H1 (cell line): ENCODE results near the gene FBLN5.
"Not testable (repeated sequence)": the region's sequence is repeated elsewhere in the genome, so short reads cannot be mapped to it uniquely, and the experiment has no call there.

Experiments used
- RAD21 ChIP-seq, 2 experiments: IDR thresholded peaks in 1 of 2; conservative IDR thresholded peaks in 1 of 2; 2 replicates each; pipeline ENCODE4 v1.6.1; 2011; ENCODE audit warnings: low read depth in 2 of 2, low read length in 2 of 2, improper control_type of control experiment in 1 of 2, inconsistent platforms in 1 of 2, mild to moderate bottlenecking in 1 of 2, moderate library complexity in 1 of 2
- TF ChIP-seq, protein P1 (sequence below), 3 experiments: IDR thresholded peaks; 1 replicate in 2 of 3; 2 replicates in 1 of 3; pipeline versions ENCODE4 v1.5.1 to v1.6.1; 2011; ENCODE audit warnings: low read length in 3 of 3, mild to moderate bottlenecking in 3 of 3, inconsistent platforms in 2 of 3, low read depth in 1 of 3, moderate library complexity in 1 of 3; ENCODE audit not compliant: insufficient read depth in 1 of 3; ENCODE audit errors: control extremely low read depth in 1 of 3

DNA sequence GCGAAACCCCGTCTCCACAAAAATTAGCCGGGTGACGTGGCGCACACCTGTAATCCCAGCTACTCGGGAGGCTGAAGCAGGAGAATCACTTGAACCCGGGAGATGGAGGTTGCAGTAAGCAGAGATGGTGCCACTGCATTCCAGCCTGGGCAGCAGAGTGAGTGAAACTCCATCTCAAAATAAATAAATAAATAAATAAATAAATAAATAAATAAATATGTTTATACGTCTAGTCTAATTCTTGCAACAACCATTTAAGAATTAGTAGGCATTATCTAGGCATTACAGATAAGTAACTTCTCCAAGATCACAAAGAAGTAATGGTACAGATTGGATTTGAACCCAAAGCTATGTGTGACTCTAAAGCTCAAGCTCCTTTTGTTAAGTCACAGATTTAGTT is 102.4 kb downstream of the FBLN5 start:
- TF ChIP-seq RAD21 (IDR thresholded peaks at IDR 0.05 in 1 of 2, conservative IDR thresholded peaks at IDR 0.05 in 1 of 2; ENCODE audit: low read depth in 2 of 2, low read length in 2 of 2) = not testable (repeated sequence)
- TF ChIP-seq, protein P1, sequence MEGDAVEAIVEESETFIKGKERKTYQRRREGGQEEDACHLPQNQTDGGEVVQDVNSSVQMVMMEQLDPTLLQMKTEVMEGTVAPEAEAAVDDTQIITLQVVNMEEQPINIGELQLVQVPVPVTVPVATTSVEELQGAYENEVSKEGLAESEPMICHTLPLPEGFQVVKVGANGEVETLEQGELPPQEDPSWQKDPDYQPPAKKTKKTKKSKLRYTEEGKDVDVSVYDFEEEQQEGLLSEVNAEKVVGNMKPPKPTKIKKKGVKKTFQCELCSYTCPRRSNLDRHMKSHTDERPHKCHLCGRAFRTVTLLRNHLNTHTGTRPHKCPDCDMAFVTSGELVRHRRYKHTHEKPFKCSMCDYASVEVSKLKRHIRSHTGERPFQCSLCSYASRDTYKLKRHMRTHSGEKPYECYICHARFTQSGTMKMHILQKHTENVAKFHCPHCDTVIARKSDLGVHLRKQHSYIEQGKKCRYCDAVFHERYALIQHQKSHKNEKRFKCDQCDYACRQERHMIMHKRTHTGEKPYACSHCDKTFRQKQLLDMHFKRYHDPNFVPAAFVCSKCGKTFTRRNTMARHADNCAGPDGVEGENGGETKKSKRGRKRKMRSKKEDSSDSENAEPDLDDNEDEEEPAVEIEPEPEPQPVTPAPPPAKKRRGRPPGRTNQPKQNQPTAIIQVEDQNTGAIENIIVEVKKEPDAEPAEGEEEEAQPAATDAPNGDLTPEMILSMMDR (IDR thresholded peaks at IDR 0.05; ENCODE audit: control extremely low read depth in 1 of 3, insufficient read depth in 1 of 3, low read depth in 1 of 3, low read length in 3 of 3) = not testable (repeated sequence)
